HL-60 (cell line): Measurements from ENCODE around the gene SMIM10.

Source experiments
- POLR2AphosphoS5 ChIP-seq: IDR thresholded peaks from 2 replicates; pipeline ENCODE4 v1.6.1; 2012; ENCODE audit warnings: low read depth
- REST ChIP-seq: IDR thresholded peaks from 2 replicates; pipeline ENCODE4 v1.6.1; 2012; ENCODE audit warnings: low read depth; ENCODE audit not compliant: insufficient replicate concordance
- TF ChIP-seq, protein P1 (sequence below): IDR thresholded peaks from one replicate; pipeline ENCODE4 v1.5.1; 2011; ENCODE audit warnings: low read length, control low read depth, inconsistent platforms; ENCODE audit not compliant: insufficient read depth

- TF ChIP-seq, protein P1, sequence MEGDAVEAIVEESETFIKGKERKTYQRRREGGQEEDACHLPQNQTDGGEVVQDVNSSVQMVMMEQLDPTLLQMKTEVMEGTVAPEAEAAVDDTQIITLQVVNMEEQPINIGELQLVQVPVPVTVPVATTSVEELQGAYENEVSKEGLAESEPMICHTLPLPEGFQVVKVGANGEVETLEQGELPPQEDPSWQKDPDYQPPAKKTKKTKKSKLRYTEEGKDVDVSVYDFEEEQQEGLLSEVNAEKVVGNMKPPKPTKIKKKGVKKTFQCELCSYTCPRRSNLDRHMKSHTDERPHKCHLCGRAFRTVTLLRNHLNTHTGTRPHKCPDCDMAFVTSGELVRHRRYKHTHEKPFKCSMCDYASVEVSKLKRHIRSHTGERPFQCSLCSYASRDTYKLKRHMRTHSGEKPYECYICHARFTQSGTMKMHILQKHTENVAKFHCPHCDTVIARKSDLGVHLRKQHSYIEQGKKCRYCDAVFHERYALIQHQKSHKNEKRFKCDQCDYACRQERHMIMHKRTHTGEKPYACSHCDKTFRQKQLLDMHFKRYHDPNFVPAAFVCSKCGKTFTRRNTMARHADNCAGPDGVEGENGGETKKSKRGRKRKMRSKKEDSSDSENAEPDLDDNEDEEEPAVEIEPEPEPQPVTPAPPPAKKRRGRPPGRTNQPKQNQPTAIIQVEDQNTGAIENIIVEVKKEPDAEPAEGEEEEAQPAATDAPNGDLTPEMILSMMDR: no peak
- TF ChIP-seq POLR2AphosphoS5 (no peak), REST (no peak)
Observed at GRCh38 chrX:135009838-135010237, 19.0 kb downstream of the SMIM10 start.
